ENCODE data around the gene RAB18.
"Not testable (repeated sequence)": the region's sequence is repeated elsewhere in the genome, so short reads cannot be mapped to it uniquely, and the experiment has no call there.

RAB18 gene

DNA sequence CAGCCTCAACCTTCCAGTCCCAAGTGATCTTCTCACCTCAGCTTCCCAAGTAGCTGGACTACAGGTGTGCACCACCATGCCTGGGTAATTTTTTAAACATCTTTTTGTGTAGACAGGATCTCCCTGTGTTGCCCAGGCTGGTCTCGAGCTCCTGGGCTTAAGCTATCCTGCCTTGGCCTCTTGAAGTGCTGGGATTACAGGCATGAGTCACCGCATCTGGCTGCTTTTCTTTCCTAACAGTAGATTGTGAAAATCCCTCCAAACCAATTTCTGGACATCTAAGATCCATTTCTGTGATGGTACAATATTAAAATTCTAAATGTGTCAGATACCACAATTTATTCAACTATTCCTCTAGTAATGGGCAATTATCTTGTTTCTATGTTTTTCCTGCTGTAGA, 38.7 kb downstream of the RAB18 start:
- FAIRE-seq (no peak), DNase-seq (ENCODE audit: low spot score) (no peak)

DNA sequence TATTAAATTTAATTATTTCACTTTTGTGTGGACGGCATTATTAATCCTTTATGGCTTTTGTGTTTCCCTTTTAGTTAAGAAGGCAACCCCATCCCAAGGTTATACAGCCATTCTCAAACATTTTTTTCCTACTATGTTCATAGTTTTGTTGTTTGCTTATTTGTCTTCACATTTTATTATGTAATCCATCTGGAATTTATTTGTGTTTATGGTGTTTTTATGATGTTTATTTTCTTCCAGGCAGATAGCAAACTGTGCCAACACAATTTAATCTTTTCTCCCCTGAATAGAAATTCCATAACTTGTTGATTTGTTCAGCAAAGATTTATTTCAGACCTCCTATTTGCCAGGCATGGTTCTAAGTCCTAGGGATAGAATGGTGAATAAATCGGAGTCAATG, 42.9 kb downstream of the RAB18 start:
- FAIRE-seq = no peak
- DNase-seq (ENCODE audit: low spot score) = no peak

DNA sequence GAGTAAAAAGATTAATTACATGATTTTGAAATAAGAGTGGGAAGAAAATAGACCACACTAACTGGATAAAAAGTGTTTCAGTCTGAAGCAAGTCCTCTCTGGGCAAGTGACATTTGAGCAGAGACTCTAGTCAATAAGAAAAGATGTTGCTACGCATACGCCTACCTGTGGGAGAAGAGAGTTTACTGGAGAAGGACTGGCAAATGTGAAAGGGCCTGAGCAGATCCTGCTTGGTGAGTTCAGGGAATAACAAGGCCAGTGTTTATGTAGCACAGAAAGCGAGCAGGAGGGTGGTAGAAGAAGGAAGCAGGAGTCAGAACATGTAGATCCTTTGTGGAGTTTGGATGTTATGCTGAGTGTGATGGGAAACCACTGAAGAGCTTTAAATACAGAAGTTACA, 43.4 kb downstream of the RAB18 start:
- FAIRE-seq (no peak), DNase-seq (ENCODE audit: low spot score) (no peak)

DNA sequence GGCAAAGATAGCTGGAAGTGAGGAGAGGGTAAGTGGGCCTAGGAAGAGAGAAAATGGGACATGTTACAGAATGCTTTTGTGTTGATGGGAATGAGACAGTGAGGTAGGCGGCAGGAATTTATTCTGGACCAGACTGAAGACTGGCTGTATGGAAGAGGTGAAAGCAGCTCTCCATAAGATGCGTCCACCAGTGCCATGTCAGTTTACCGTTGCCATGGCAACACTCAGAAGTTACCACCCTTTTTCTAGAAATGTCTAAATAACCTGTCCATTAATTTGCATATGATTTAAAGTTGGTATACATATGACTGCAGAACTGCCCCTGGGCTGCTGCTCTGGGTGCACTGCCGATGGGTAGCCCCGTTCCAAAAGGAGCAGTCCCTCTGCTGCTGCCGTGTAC, 46.7 kb downstream of the RAB18 start:
- no peak for FAIRE-seq
- no peak for DNase-seq (ENCODE audit: low spot score)

DNA sequence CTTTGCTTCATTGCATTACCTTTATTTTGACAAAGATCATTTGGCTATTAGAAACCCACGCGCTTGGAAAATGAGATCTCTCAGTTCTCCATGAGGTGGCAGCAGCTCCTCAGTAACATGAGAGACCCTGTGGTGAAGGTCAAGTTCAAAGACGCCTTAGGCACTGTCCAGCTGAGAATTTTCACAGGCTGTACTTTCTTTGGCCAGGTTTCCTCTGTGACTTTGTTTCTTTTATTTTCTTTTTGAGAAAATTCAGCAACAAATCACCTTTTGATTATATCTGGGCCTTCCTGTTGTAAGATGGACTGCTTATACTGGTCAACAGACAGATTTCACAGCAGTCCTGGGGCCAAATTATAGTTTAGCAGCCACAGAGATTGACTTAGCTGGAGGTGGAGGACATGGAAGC, 54.5 kb downstream of the RAB18 start:
- DNase-seq (ENCODE audit: low spot score) = peak; percentile 15
- peak; percentile 39 for FAIRE-seq

DNA sequence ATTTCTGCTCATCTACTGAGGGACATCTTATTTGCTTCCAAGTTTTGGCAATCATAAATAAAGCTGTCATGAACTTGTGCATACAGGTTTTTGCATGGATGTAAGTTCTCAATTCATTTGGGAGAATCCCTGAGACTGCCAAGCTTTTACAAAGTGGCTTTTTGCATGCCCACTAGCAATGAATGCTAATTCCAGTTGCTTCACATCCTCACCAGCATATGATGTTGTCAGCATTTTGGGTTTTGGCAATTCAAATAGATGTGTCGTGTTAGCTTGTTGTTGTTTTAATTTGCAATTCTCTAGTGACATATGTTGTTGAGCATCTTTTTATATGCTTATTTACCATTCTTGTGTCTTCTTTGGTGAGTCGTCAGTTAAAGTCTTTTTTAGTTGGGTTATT, 57.2 kb downstream of the RAB18 start:
- DNase-seq (ENCODE audit: low spot score) (no peak), FAIRE-seq (no peak)

DNA sequence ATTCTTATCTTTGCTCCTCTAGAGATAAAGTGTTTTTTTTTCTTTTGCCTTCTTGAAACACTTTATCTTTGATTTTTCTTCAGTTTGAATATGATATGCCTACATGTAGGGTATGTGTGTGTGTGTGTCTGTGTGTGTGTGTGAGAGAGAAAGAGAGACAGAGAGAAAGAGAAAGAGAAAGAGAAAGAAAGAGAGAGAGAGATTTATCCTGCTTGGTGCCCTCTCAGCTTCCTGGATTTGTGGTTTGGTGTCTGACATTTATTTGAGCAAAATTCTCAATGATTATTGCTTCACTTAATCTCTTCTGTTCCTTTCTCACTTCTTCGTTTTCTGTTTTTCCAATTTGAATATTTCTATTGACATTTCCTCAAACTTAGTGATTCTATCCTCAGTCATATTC, 60.3 kb downstream of the RAB18 start:
- no peak for DNase-seq (ENCODE audit: low spot score)
- FAIRE-seq = no peak

DNA sequence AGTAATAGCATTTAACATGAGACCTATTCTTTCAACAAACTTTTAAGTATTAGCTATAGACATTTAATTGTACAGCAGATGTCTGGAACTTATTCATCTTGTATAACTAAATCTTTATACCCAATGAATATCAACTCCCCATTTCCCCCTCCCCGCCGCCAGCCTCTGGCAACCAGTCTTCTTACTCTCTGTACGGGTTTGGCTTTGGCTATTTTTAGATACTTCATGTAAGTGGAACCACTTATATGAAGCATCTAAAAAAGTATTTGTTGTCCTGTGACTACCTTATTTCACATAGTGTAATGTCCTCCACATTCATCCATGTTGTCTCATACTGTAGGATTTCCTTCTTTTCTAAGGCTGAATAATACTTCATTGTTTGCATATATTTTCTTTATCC, 60.8 kb downstream of the RAB18 start:
- DNase-seq (ENCODE audit: low spot score) = no peak
- FAIRE-seq = no peak

DNA sequence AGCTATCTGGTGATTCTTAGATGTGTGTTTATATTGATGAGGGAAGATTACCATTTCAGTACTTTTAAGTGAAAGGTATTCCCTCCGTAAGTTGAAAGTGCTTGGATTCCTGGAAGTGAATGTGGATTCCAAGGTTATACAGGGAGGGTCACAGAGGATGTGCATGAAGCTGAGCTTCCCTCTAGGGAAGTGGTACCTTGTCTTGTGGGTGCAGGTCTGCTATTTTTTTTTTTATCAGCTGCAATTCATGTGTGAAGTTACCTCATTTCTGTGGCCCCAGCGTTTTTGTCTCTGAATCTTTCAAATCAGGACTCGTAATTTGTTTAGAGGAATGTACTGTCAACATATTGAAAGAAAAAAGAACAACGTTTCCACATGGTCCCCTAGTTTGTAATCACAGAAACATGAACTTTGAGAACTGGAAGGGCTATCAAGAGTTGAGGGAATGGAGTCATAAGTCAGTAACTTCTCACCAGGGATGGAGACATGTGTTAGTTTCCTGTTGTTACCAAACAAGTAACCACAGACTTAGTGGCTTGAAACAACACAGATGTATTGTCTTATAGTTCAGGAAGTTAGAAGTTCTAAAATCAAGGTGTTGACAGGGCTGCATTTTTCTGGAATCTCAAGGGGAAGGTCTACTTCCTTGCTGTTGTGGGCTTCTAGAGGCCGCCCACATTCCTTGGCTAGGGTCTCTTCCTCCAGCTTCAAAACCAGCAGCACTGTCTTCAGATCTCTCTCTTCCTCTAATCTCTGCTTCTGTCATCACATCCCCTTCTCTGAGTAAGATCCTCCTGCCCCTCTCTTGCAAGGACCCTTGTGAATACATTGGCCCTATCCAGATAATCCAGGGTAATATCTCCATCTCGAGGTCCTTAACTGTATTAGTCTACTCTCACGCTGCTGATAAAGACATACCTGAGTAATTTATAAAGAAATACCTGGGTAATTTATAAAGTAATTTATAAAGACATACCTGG, 64.4 kb downstream of the RAB18 start:
- FAIRE-seq (no peak), DNase-seq (ENCODE audit: low spot score) (no peak)

DNA sequence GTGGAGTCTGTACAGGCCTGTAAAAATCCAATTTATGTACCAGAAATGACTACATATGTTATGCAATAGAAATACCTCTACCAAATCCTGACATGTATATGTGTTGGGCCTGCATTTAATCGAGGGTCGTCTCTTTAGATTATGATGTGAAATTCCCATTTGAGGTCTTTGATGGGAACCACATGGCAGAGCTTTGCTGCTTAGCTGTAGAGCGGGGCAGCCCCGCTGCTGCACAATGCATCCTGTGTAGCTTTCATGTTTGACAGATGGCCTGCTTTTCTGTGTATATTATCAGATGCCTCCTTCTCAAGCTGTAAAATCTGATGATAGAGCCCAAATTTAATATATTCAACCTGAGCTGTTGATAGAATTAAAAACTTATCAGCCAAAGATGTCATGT, 65.8 kb downstream of the RAB18 start:
- FAIRE-seq = no peak
- no peak for DNase-seq (ENCODE audit: low spot score)

DNA sequence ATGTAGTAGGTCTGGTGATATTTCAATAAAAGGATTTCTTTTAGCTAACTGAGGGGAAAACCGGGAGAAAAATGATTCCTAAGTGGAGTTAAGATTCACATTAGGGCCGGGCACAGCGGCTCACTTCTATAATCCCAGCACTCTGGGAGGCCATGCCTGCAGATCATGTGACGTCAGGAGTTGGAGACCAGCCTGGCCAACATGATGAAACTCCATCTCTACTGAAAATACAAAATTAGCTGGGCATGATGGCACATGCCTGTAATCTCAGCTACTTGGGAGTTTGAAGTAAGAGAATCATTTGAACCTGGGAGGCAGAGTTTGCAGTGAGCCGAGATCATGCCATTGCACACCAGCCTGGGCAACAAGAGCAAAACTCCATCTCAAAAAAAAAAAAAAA, 72.9 kb downstream of the RAB18 start:
- not testable (repeated sequence) for DNase-seq (ENCODE audit: low spot score); FAIRE-seq

DNA sequence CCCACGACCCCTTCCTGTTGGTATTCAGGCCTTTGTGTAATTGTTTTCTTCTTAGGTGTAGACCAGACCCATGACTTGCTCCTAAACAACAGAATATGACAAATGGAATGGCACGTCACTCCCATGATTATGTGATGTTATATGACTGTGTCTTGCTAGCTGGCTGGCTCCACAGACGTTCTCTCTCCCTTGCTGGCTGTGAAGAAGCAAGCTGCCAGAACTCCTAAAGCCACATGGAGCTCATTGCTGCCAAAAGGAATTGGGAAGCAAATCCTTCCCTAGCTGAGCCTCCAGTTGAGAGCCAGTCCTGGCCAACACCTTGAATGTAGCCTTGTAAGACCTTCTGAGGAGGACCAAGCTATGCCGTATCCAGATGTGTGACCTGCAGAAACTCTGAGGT, 74.2 kb downstream of the RAB18 start:
- DNase-seq (ENCODE audit: low spot score) = no peak
- no peak for FAIRE-seq

DNA sequence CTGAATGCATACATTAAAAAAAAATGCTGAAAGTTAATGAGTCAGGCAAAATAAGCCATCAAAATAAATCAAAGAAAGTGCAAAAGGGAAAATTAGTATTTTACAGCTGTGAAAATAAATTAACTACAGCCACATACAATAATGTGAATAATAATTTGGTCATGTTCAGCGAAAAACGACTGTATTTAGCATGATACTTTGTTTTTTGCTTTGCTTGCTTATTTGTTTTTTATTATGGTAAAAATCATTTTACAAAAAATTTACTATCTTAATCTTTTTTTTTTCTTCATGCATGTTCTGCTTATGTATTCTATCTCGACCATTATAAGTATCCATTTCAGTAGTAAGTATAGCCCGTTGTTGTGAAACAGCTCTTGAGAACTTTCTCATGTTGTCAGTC, 77.1 kb downstream of the RAB18 start:
- no peak for DNase-seq (ENCODE audit: low spot score)
- no peak for FAIRE-seq

DNA sequence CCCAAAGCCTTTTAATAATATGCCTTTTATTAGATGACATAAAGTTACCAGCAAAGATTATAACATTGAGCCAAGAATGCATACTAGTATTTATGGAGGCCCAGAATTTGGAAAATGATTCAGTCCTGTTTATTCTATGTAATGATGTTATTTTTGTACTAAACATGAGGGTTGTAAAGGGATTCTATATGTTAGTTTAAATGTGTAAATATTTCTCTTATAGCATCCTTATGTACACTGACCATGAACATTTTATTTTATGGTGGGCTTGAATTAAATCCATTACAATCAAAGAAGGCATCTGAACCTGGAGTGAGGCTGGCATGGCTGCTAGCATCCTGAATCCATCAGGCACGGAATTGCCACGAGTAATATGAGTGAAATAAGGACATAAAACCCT, 80.2 kb downstream of the RAB18 start:
- FAIRE-seq = no peak
- DNase-seq (ENCODE audit: low spot score) = no peak
